ENCODE measurements around the gene LZTR1. TPM values are rescaled to one million over a fixed set of nuclear protein-coding genes. Genes with fewer than 3 reads are reported as not detected.
"Not testable (repeated sequence)": the region's sequence is repeated elsewhere in the genome, so short reads cannot be mapped to it uniquely, and the experiment has no call there.

Gene LZTR1
- polyA plus RNA-seq, 4 donors = 44.2 to 67.4 (median 55.9) TPM

GRCh38 chr22:20965104-20965887, 16.8 kb upstream of the LZTR1 start:
- DNase-seq (ENCODE audit: low read depth in 4 of 4, low spot score in 3 of 4) = no peak

- no peak for DNase-seq (ENCODE audit: low read depth in 4 of 4, low spot score in 3 of 4)
Observed at GRCh38 chr22:20965888-20966855, 15.9 kb upstream of the LZTR1 start.

GRCh38 chr22:20966883-20967696, 15.0 kb upstream of the LZTR1 start, which contains the start of gene AIFM3:
Gene AIFM3 (plus strand): TSS chr22:20967255. CDS start chr22:20967945, 690 bp downstream.
- no peak for DNase-seq (ENCODE audit: low read depth in 4 of 4, low spot score in 3 of 4)

GRCh38 chr22:20967697-20968211, 14.3 kb upstream of the LZTR1 start:
- DNase-seq (ENCODE audit: low read depth in 4 of 4, low spot score in 3 of 4) = no peak

GRCh38 chr22:20968281-20968977, 13.7 kb upstream of the LZTR1 start:
- no peak for DNase-seq (ENCODE audit: low read depth in 4 of 4, low spot score in 3 of 4)

- DNase-seq (ENCODE audit: low read depth in 4 of 4, low spot score in 3 of 4) = no peak
Observed at GRCh38 chr22:20970939-20971657, 11.0 kb upstream of the LZTR1 start.

- DNase-seq (ENCODE audit: low read depth in 4 of 4, low spot score in 3 of 4) = not testable (repeated sequence)
Observed at GRCh38 chr22:20972014-20972694, 9.9 kb upstream of the LZTR1 start.

GRCh38 chr22:20972933-20973577, 9.0 kb upstream of the LZTR1 start:
- no peak for DNase-seq (ENCODE audit: low read depth in 4 of 4, low spot score in 3 of 4)

- DNase-seq (ENCODE audit: low read depth in 4 of 4, low spot score in 3 of 4) = no peak
Observed at GRCh38 chr22:20973634-20974286, 8.3 kb upstream of the LZTR1 start.

- no peak for DNase-seq (ENCODE audit: low read depth in 4 of 4, low spot score in 3 of 4)
Observed at GRCh38 chr22:20974336-20974955, 7.7 kb upstream of the LZTR1 start.

GRCh38 chr22:20975541-20976290, 6.4 kb upstream of the LZTR1 start:
- no peak for DNase-seq (ENCODE audit: low read depth in 4 of 4, low spot score in 3 of 4)

- no peak for DNase-seq (ENCODE audit: low read depth in 4 of 4, low spot score in 3 of 4)
Observed at GRCh38 chr22:20976291-20976877, 5.7 kb upstream of the LZTR1 start.

- DNase-seq (ENCODE audit: low read depth in 4 of 4, low spot score in 3 of 4) = no peak
Observed at GRCh38 chr22:20977019-20977418, 5.1 kb upstream of the LZTR1 start.

GRCh38 chr22:20977516-20978170, 4.5 kb upstream of the LZTR1 start:
- DNase-seq (ENCODE audit: low read depth in 4 of 4, low spot score in 3 of 4) = no peak

- DNase-seq (ENCODE audit: low read depth in 4 of 4, low spot score in 3 of 4) = no peak
Observed at GRCh38 chr22:20978419-20978818, 3.7 kb upstream of the LZTR1 start.
